ENCODE results near the gene APBA1. TPM values are rescaled to one million over a fixed set of nuclear protein-coding genes. Genes with fewer than 3 reads are reported as not detected.

APBA1 gene
- total and polyA plus RNA-seq, 2 of the 8 experiments (the other 6 are each of a cell fraction or from before 2014, with no cell fraction given) = 0.36 to 0.60 TPM

GRCh38 chr9:69556707-69557106, 115.5 kb downstream of the APBA1 start (continued):
- TF ChIP-seq, protein P1, sequence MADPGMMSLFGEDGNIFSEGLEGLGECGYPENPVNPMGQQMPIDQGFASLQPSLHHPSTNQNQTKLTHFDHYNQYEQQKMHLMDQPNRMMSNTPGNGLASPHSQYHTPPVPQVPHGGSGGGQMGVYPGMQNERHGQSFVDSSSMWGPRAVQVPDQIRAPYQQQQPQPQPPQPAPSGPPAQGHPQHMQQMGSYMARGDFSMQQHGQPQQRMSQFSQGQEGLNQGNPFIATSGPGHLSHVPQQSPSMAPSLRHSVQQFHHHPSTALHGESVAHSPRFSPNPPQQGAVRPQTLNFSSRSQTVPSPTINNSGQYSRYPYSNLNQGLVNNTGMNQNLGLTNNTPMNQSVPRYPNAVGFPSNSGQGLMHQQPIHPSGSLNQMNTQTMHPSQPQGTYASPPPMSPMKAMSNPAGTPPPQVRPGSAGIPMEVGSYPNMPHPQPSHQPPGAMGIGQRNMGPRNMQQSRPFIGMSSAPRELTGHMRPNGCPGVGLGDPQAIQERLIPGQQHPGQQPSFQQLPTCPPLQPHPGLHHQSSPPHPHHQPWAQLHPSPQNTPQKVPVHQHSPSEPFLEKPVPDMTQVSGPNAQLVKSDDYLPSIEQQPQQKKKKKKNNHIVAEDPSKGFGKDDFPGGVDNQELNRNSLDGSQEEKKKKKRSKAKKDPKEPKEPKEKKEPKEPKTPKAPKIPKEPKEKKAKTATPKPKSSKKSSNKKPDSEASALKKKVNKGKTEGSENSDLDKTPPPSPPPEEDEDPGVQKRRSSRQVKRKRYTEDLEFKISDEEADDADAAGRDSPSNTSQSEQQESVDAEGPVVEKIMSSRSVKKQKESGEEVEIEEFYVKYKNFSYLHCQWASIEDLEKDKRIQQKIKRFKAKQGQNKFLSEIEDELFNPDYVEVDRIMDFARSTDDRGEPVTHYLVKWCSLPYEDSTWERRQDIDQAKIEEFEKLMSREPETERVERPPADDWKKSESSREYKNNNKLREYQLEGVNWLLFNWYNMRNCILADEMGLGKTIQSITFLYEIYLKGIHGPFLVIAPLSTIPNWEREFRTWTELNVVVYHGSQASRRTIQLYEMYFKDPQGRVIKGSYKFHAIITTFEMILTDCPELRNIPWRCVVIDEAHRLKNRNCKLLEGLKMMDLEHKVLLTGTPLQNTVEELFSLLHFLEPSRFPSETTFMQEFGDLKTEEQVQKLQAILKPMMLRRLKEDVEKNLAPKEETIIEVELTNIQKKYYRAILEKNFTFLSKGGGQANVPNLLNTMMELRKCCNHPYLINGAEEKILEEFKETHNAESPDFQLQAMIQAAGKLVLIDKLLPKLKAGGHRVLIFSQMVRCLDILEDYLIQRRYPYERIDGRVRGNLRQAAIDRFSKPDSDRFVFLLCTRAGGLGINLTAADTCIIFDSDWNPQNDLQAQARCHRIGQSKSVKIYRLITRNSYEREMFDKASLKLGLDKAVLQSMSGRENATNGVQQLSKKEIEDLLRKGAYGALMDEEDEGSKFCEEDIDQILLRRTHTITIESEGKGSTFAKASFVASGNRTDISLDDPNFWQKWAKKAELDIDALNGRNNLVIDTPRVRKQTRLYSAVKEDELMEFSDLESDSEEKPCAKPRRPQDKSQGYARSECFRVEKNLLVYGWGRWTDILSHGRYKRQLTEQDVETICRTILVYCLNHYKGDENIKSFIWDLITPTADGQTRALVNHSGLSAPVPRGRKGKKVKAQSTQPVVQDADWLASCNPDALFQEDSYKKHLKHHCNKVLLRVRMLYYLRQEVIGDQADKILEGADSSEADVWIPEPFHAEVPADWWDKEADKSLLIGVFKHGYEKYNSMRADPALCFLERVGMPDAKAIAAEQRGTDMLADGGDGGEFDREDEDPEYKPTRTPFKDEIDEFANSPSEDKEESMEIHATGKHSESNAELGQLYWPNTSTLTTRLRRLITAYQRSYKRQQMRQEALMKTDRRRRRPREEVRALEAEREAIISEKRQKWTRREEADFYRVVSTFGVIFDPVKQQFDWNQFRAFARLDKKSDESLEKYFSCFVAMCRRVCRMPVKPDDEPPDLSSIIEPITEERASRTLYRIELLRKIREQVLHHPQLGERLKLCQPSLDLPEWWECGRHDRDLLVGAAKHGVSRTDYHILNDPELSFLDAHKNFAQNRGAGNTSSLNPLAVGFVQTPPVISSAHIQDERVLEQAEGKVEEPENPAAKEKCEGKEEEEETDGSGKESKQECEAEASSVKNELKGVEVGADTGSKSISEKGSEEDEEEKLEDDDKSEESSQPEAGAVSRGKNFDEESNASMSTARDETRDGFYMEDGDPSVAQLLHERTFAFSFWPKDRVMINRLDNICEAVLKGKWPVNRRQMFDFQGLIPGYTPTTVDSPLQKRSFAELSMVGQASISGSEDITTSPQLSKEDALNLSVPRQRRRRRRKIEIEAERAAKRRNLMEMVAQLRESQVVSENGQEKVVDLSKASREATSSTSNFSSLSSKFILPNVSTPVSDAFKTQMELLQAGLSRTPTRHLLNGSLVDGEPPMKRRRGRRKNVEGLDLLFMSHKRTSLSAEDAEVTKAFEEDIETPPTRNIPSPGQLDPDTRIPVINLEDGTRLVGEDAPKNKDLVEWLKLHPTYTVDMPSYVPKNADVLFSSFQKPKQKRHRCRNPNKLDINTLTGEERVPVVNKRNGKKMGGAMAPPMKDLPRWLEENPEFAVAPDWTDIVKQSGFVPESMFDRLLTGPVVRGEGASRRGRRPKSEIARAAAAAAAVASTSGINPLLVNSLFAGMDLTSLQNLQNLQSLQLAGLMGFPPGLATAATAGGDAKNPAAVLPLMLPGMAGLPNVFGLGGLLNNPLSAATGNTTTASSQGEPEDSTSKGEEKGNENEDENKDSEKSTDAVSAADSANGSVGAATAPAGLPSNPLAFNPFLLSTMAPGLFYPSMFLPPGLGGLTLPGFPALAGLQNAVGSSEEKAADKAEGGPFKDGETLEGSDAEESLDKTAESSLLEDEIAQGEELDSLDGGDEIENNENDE (IDR thresholded peaks at IDR 0.05; ENCODE audit: insufficient replicate concordance, low read length) = no peak
- TF ChIP-seq, protein P2, sequence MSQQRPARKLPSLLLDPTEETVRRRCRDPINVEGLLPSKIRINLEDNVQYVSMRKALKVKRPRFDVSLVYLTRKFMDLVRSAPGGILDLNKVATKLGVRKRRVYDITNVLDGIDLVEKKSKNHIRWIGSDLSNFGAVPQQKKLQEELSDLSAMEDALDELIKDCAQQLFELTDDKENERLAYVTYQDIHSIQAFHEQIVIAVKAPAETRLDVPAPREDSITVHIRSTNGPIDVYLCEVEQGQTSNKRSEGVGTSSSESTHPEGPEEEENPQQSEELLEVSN (IDR thresholded peaks at IDR 0.05) = no peak
- TF ChIP-seq KDM5A (IDR thresholded peaks at IDR 0.05; ENCODE audit: low read length) (no peak), RBBP5 (IDR thresholded peaks at IDR 0.05; ENCODE audit: borderline replicate concordance, low read depth, low read length) (no peak), POLR2A (IDR thresholded peaks at IDR 0.05; ENCODE audit: control extremely low read depth in 1 of 2, low read depth in 2 of 2, low read length in 2 of 2) (no peak), SIX5 (IDR thresholded peaks at IDR 0.05; ENCODE audit: low read depth, low read length) (no peak), YY1 (IDR thresholded peaks at IDR 0.05; ENCODE audit: low read depth, low read length) (no peak), CBX5 (IDR thresholded peaks at IDR 0.05; ENCODE audit: low read depth, low read length) (no peak), CHD2 (IDR thresholded peaks at IDR 0.05; ENCODE audit: low read length) (no peak), ATF2 (IDR thresholded peaks at IDR 0.05; ENCODE audit: low read length) (no peak)

Data from H1 (cell line).